Gastroesophageal sphincter (tissue), 3 donors: ENCODE data around the gene H2AZ1.

ENCODE experiments used
- CTCF ChIP-seq, 4 experiments: fragments of 200-600 bp in 2 of 4; fragments of 450-650 bp in 2 of 4; sonication (generic) in 1 of 4; IDR thresholded peaks; one replicate each; pipeline ENCODE4 v1.5.1; 2017 to 2019; ENCODE audit warnings: antibody characterized with exemption in 4 of 4, mild to moderate bottlenecking in 2 of 4, moderate library complexity in 2 of 4
- EP300 ChIP-seq: sonication (generic); formaldehyde crosslinking; IDR thresholded peaks from one replicate; pipeline ENCODE4 v1.6.1; 2017; ENCODE audit warnings: antibody characterized with exemption, mild to moderate bottlenecking
- POLR2A ChIP-seq, 2 donors: fragments of 450-650 bp; IDR thresholded peaks; one replicate each; pipeline ENCODE4 v1.6.1; 2017; ENCODE audit warnings: antibody characterized with exemption in 2 of 2, mild to moderate bottlenecking in 2 of 2, moderate library complexity in 1 of 2
- POLR2AphosphoS5 ChIP-seq: sonication (generic); formaldehyde crosslinking; IDR thresholded peaks from one replicate; pipeline ENCODE4 v1.6.1; 2017; ENCODE audit warnings: antibody characterized with exemption

DNA sequence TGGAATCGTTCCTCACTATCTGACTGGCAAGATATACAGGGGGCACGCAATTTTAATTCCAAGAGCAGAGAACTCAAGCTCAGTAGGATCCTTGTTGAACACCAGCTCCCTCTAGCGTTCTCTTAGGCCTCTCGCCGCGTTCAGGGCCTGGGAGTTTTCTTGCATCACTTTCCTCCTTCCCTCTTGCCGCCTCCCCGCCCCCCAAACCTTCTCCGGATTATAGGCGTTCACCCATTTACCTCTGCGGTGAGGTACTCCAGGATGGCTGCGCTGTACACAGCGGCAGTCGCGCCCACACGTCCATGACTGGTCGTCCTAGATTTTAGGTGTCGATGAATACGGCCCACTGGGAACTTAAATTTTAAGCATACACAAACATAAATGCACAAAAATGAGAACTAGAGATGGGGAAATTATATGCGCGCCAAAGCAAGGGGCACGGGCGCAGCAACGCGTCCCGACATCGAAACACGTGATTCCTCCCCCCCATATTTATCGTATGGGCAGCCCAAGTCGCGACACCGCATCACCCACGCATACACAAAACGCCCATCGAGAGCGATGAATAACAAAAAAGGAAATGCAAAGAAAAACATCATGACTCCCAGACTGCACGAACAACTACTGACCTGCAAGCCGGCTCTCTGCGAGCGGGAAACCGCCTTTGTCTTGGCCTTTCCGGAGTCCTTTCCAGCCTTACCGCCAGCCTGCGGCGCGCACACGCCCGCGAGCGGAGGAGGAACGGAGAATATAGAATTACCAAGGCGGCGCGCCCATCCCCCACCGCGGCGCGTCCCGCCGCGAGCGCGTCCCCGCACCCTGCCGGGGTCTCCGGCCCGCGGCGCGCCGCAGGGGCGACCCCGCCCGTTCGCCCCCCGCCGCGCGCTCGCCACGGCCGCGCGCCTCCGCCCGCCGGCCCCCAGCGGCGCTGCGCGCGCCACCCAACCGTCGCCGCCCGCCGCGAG lies 759 bp downstream of the H2AZ1 start:
- TF ChIP-seq POLR2A (IDR thresholded peaks at IDR 0.05) (no peak), CTCF (IDR thresholded peaks at IDR 0.05) (peak; percentile 80 to 94 (median 83)), EP300 (no peak), POLR2AphosphoS5 (peak; percentile 38)
